ENCODE data around the gene HPSE. TPM values are rescaled to one million over a fixed set of nuclear protein-coding genes. Genes with fewer than 3 reads are reported as not detected.
A peak's percentile ranks its signal among the peaks of the same experiment; 100 is the strongest.

Gene HPSE
- total and polyA plus RNA-seq, 8 donors = under 0.01 to 4.9 (median 1.2) TPM; not detected in 1

GRCh38 chr4:83369831-83370639 is 35.4 kb upstream of the HPSE start:
- 45 to 61% (median 50%) methylated on average over 4 of the region's 4 CpGs for WGBS, 5 donors
- intact Hi-C loops (cut with DNase I; ENCODE audit: low total_unique reads) = no loop called here
- Histone ChIP-seq H3K27ac (no peak overlapping the region), H3K9me3 (no peaks in the 10 kb centered on the region), H3K27me3 (no peaks in the 10 kb centered on the region), H3K4me3 (no peak overlapping the region), H3K36me3 (no peaks in the 10 kb centered on the region), H3K4me1 (no peaks in the 10 kb centered on the region)
- TF ChIP-seq POLR2AphosphoS5 (IDR thresholded peaks at IDR 0.05) (no peak), EP300 (IDR thresholded peaks at IDR 0.05) (no peak), POLR2A (IDR thresholded peaks at IDR 0.05) (no peak), CTCF (IDR thresholded peaks at IDR 0.05) (no peak)
- DNase-seq = peak in 1 of 2 donors; percentile 46

GRCh38 chr4:83364312-83364711 is 29.7 kb upstream of the HPSE start:
- H3K36me3 ChIP-seq = no peaks in the 10 kb centered on the region
- intact Hi-C loops (cut with DNase I; ENCODE audit: low total_unique reads) = no loop called here
- no peaks in the 10 kb centered on the region for H3K9me3 ChIP-seq
- no peak for TF ChIP-seq POLR2AphosphoS5 (IDR thresholded peaks at IDR 0.05)
- TF ChIP-seq CTCF (IDR thresholded peaks at IDR 0.05) = no peak
- TF ChIP-seq POLR2A (IDR thresholded peaks at IDR 0.05) = no peak
- TF ChIP-seq EP300 (IDR thresholded peaks at IDR 0.05) = no peak
- no peaks in the 10 kb centered on the region for H3K27me3 ChIP-seq
- 46 to 82% (median 61%) methylated on average over 3 of the region's 3 CpGs; no CpG with 5 or more reads in 1 of the 5 donors for WGBS, 5 donors
- H3K27ac ChIP-seq = no peak overlapping the region
- no peak for DNase-seq
- H3K4me1 ChIP-seq = no peaks in the 10 kb centered on the region
- no peak overlapping the region for H3K4me3 ChIP-seq

- Histone ChIP-seq H3K4me3 (no peak overlapping the region), H3K27me3 (no peaks in the 10 kb centered on the region), H3K4me1 (peaks cover 0 to 2% (median 1%) of the 10 kb centered on the region in 4 donors), H3K27ac (no peak overlapping the region), H3K36me3 (no peaks in the 10 kb centered on the region), H3K9me3 (no peaks in the 10 kb centered on the region)
- TF ChIP-seq CTCF (IDR thresholded peaks at IDR 0.05) (peak in 1 of 7 experiments; percentile 7), EP300 (IDR thresholded peaks at IDR 0.05) (no peak)
- intact Hi-C loops (cut with DNase I; ENCODE audit: low total_unique reads) = no loop called here
- 62 to 72% (median 63%) methylated on average over 9 of the region's 9 CpGs for WGBS, 5 donors
- DNase-seq = peak in 1 of 2 donors; percentile 55
Observed at GRCh38 chr4:83362492-83363329, 28.1 kb upstream of the HPSE start.

- H3K36me3 ChIP-seq = no peaks in the 10 kb centered on the region
- intact Hi-C loops (cut with DNase I; ENCODE audit: low total_unique reads) = no loop called here
- no peaks in the 10 kb centered on the region for H3K9me3 ChIP-seq
- H3K4me1 ChIP-seq = peaks cover 0 to 14% (median 8%) of the 10 kb centered on the region in 4 donors
- TF ChIP-seq POLR2A (IDR thresholded peaks at IDR 0.05) (no peak), EP300 (IDR thresholded peaks at IDR 0.05) (no peak), POLR2AphosphoS5 (IDR thresholded peaks at IDR 0.05) (no peak), CTCF (IDR thresholded peaks at IDR 0.05) (no peak)
- no peak overlapping the region for H3K27ac ChIP-seq
- peak in 1 of 2 donors; percentile 5 for DNase-seq
- 87 to 91% (median 89%) methylated on average over 7 of the region's 7 CpGs for WGBS, 5 donors
- H3K27me3 ChIP-seq = no peaks in the 10 kb centered on the region
- H3K4me3 ChIP-seq = no peak overlapping the region
Observed at GRCh38 chr4:83361416-83362103, 26.9 kb upstream of the HPSE start.

Data from stomach (tissue), 9 donors.